Liver (tissue), 3 donors: ENCODE data around the gene DOK5.

Experiments used
- EGR1 ChIP-seq, 2 donors: IDR thresholded peaks; 2 replicates each; pipeline ENCODE4 v1.6.1; 2016 to 2018; ENCODE audit warnings: antibody characterized with exemption in 2 of 2, low read depth in 2 of 2
- JUND ChIP-seq, 2 donors: IDR thresholded peaks; 2 replicates each; pipeline ENCODE4 v1.6.1; 2016; ENCODE audit warnings: antibody characterized with exemption in 2 of 2
- TAF1 ChIP-seq: conservative IDR thresholded peaks from 2 replicates; pipeline ENCODE4 v1.6.1; 2016; ENCODE audit warnings: antibody characterized with exemption, mild to moderate bottlenecking
- ZBTB33 ChIP-seq: IDR thresholded peaks from 2 replicates; pipeline ENCODE4 v1.6.1; 2016; ENCODE audit warnings: antibody characterized with exemption
- TF ChIP-seq, protein P1 (sequence below): fragments of 150-350 bp; IDR thresholded peaks from 2 replicates; pipeline ENCODE4 v1.5.1; 2017; ENCODE audit warnings: improper control_type of control experiment, low read depth, low read length; ENCODE audit not compliant: missing input control
- TF ChIP-seq, protein P2 (sequence below): IDR thresholded peaks from 2 replicates; pipeline ENCODE4 v1.6.1; 2016; ENCODE audit warnings: antibody characterized with exemption, mild to moderate bottlenecking
- TF ChIP-seq, protein P3 (sequence below): IDR thresholded peaks from 2 replicates; pipeline ENCODE4 v1.6.1; 2016; ENCODE audit warnings: antibody characterized with exemption
- donor health status: healthy.
- donor health status: healthy.

DNA sequence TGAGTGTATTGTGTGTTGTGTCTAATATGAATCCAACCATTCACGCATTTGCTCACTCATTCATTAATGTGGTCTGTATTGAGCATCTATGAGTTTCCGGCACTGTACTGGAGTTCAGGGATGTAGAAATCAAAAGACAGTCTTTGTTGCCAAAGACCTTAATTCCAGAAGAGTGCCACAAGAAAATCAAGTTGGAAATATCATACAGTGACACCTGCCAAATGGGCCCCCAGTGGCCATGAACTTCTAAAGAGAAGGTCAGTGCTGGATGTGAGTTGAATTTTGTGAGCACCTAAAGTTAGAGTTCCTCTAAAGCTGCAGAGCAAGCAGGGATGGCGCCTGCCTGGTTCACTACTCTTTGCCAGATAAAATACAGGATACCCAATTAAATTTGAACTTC is 175.9 kb downstream of the DOK5 start:
- TF ChIP-seq, protein P1, sequence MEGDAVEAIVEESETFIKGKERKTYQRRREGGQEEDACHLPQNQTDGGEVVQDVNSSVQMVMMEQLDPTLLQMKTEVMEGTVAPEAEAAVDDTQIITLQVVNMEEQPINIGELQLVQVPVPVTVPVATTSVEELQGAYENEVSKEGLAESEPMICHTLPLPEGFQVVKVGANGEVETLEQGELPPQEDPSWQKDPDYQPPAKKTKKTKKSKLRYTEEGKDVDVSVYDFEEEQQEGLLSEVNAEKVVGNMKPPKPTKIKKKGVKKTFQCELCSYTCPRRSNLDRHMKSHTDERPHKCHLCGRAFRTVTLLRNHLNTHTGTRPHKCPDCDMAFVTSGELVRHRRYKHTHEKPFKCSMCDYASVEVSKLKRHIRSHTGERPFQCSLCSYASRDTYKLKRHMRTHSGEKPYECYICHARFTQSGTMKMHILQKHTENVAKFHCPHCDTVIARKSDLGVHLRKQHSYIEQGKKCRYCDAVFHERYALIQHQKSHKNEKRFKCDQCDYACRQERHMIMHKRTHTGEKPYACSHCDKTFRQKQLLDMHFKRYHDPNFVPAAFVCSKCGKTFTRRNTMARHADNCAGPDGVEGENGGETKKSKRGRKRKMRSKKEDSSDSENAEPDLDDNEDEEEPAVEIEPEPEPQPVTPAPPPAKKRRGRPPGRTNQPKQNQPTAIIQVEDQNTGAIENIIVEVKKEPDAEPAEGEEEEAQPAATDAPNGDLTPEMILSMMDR = no peak
- no peak for TF ChIP-seq TAF1
- TF ChIP-seq, protein P2, sequence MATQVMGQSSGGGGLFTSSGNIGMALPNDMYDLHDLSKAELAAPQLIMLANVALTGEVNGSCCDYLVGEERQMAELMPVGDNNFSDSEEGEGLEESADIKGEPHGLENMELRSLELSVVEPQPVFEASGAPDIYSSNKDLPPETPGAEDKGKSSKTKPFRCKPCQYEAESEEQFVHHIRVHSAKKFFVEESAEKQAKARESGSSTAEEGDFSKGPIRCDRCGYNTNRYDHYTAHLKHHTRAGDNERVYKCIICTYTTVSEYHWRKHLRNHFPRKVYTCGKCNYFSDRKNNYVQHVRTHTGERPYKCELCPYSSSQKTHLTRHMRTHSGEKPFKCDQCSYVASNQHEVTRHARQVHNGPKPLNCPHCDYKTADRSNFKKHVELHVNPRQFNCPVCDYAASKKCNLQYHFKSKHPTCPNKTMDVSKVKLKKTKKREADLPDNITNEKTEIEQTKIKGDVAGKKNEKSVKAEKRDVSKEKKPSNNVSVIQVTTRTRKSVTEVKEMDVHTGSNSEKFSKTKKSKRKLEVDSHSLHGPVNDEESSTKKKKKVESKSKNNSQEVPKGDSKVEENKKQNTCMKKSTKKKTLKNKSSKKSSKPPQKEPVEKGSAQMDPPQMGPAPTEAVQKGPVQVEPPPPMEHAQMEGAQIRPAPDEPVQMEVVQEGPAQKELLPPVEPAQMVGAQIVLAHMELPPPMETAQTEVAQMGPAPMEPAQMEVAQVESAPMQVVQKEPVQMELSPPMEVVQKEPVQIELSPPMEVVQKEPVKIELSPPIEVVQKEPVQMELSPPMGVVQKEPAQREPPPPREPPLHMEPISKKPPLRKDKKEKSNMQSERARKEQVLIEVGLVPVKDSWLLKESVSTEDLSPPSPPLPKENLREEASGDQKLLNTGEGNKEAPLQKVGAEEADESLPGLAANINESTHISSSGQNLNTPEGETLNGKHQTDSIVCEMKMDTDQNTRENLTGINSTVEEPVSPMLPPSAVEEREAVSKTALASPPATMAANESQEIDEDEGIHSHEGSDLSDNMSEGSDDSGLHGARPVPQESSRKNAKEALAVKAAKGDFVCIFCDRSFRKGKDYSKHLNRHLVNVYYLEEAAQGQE = no peak
- TF ChIP-seq, protein P3, sequence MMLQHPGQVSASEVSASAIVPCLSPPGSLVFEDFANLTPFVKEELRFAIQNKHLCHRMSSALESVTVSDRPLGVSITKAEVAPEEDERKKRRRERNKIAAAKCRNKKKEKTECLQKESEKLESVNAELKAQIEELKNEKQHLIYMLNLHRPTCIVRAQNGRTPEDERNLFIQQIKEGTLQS = no peak
- no peak for TF ChIP-seq EGR1 (IDR thresholded peaks at IDR 0.05; ENCODE audit: low read depth in 2 of 2)
- no peak for TF ChIP-seq JUND (IDR thresholded peaks at IDR 0.05)
- TF ChIP-seq ZBTB33 = no peak
